SW480 (cell line): ENCODE data around the gene NMT2.

Experiments
- DNase-seq: peaks from one replicate; pipeline ENCODE4 v3.0.0-alpha.2; 2016; ENCODE audit warnings: low spot score

Gene NMT2

GRCh38 chr10:15141136-15142054, 27.1 kb downstream of the NMT2 start:
- DNase-seq: no peak

- no peak for DNase-seq
These were observed 27.8 kb downstream of the NMT2 start for GRCh38 chr10:15140698-15141097.

GRCh38 chr10:15137636-15138035, 30.9 kb downstream of the NMT2 start:
- no peak for DNase-seq

- no peak for DNase-seq
These were observed 31.5 kb downstream of the NMT2 start for GRCh38 chr10:15137036-15137359.

GRCh38 chr10:15136129-15137035, 32.1 kb downstream of the NMT2 start:
- DNase-seq: no peak

GRCh38 chr10:15131330-15131729, 37.2 kb downstream of the NMT2 start:
- no peak for DNase-seq

- no peak for DNase-seq
These were observed 43.6 kb downstream of the NMT2 start for GRCh38 chr10:15124908-15125307.

- no peak for DNase-seq
These were observed 44.3 kb downstream of the NMT2 start for GRCh38 chr10:15124190-15124589.

GRCh38 chr10:15123749-15124184, 44.7 kb downstream of the NMT2 start:
- no peak for DNase-seq

GRCh38 chr10:15122477-15123030, 45.9 kb downstream of the NMT2 start:
- DNase-seq: no peak

- no peak for DNase-seq
These were observed 46.8 kb downstream of the NMT2 start for GRCh38 chr10:15121707-15122106.

GRCh38 chr10:15120523-15120922, 48.0 kb downstream of the NMT2 start:
- DNase-seq: no peak

- DNase-seq: no peak
These were observed 49.9 kb downstream of the NMT2 start for GRCh38 chr10:15118615-15119014.

- DNase-seq: no peak
These were observed 52.3 kb downstream of the NMT2 start for GRCh38 chr10:15116225-15116624.

GRCh38 chr10:15113766-15114165, 54.7 kb downstream of the NMT2 start:
- no peak for DNase-seq

- no peak for DNase-seq
These were observed 55.8 kb downstream of the NMT2 start for GRCh38 chr10:15112657-15113056.

- peak; percentile 61 for DNase-seq
These were observed 62.0 kb downstream of the NMT2 start for GRCh38 chr10:15106352-15107013.

GRCh38 chr10:15103513-15103912, 65.0 kb downstream of the NMT2 start:
- DNase-seq: no peak

- no peak for DNase-seq
These were observed 68.6 kb downstream of the NMT2 start for GRCh38 chr10:15099886-15100285.

- peak; percentile 89 for DNase-seq
These were observed 71.3 kb downstream of the NMT2 start, which contains the start of gene RPP38 for GRCh38 chr10:15097011-15097812. Gene RPP38, plus strand, starts transcription at chr10:15097355. Its CDS starts 5,960 bp downstream, at chr10:15103315.

GRCh38 chr10:15096661-15097010, 71.9 kb downstream of the NMT2 start:
- DNase-seq: no peak
